K562 (cell line): ENCODE results near the gene PTP4A2. TPM values are rescaled to one million over a fixed set of nuclear protein-coding genes. Genes with fewer than 3 reads are reported as not detected.

ENCODE experiments used
- E2F1 ChIP-seq: sonication (generic); formaldehyde crosslinking; IDR thresholded peaks from 2 replicates; pipeline ENCODE4 v1.8.1; 2023; ENCODE audit warnings: mild to moderate bottlenecking, missing genetic modification reagents, moderate library complexity
- GMEB1 ChIP-seq: fragments of 250-450 bp; sonication (Bioruptor Pico); IDR thresholded peaks from 2 replicates; pipeline ENCODE4 v1.4.0; 2020; ENCODE audit warnings: mild to moderate bottlenecking
- HCFC1 ChIP-seq: IDR thresholded peaks from 2 replicates; pipeline ENCODE4 v1.6.1; 2012; ENCODE audit warnings: low read depth, low read length, improper control_type of control experiment
- KLF6 ChIP-seq: fragments of 250-450 bp; sonication (Bioruptor Pico); IDR thresholded peaks from 2 replicates; pipeline ENCODE4 v1.4.0; 2020; ENCODE audit warnings: mild to moderate bottlenecking, moderate library complexity, borderline replicate concordance
- MTA3 ChIP-seq: fragments of 450-650 bp; formaldehyde crosslinking; IDR thresholded peaks from 2 replicates; pipeline ENCODE4 v1.6.1; 2017; ENCODE audit warnings: mild to moderate bottlenecking, borderline replicate concordance
- SRF ChIP-seq, 2 experiments: fragments of 250-450, 450-650 bp in 1 of 2; sonication (Bioruptor Pico) in 1 of 2; sonication (generic) in 1 of 2; formaldehyde crosslinking; IDR thresholded peaks; 2 replicates each; pipeline versions ENCODE4 v1.5.0 to v1.5.1; 2020 to 2022; ENCODE audit warnings: mild to moderate bottlenecking in 1 of 2, missing genetic modification reagents in 1 of 2
- TCF3 ChIP-seq: sonication (generic); formaldehyde crosslinking; IDR thresholded peaks from 2 replicates; pipeline ENCODE4 v1.4.0; 2020; ENCODE audit warnings: mild to moderate bottlenecking, missing genetic modification reagents
- U2AF2 ChIP-seq: fragments of 200-400 bp; formaldehyde crosslinking; optimal IDR thresholded peaks from 2 replicates; pipeline ENCODE3; 2017; ENCODE audit warnings: low read depth, mild to moderate bottlenecking, low read length
- UBTF ChIP-seq, 2 experiments: IDR thresholded peaks; 2 replicates each; pipeline ENCODE4 v1.6.1; 2012; ENCODE audit warnings: improper control_type of control experiment in 2 of 2, low read depth in 2 of 2, low read length in 2 of 2, borderline replicate concordance in 1 of 2
- XRCC5 ChIP-seq: fragments of 200-400 bp; formaldehyde crosslinking; IDR thresholded peaks from 2 replicates; pipeline ENCODE4 v1.6.1; 2017; ENCODE audit warnings: low read depth, mild to moderate bottlenecking, low read length
- ZBTB11 ChIP-seq, 3 experiments: fragments of 200-800 bp in 1 of 3; fragments of 250-450 bp in 1 of 3; fragments of 450-650 bp in 1 of 3; sonication (Bioruptor Pico) in 1 of 3; sonication (Bioruptor generic) in 1 of 3; formaldehyde crosslinking in 1 of 3; IDR thresholded peaks; 2 replicates each; pipeline versions ENCODE4 v1.6.1 to v1.8.0; 2016 to 2022; ENCODE audit warnings: mild to moderate bottlenecking in 2 of 3, missing genetic modification characterization in 2 of 3, missing compliant biosample characterization in 1 of 3, moderate library complexity in 1 of 3
- ZNF133 ChIP-seq: fragments of 250-450 bp; sonication (Bioruptor Pico); IDR thresholded peaks from 2 replicates; pipeline ENCODE4 v1.4.0; 2020; ENCODE audit warnings: mild to moderate bottlenecking
- ZNF436 ChIP-seq: fragments of 250-450, 450-650 bp; sonication (Bioruptor Pico); formaldehyde crosslinking; IDR thresholded peaks from 2 replicates; pipeline ENCODE4 v1.7.0; 2020; ENCODE audit warnings: mild to moderate bottlenecking
- ZNF740 ChIP-seq, 3 experiments: fragments of 200-800 bp in 1 of 3; sonication (Bioruptor generic) in 1 of 3; sonication (generic) in 1 of 3; formaldehyde crosslinking in 1 of 3; IDR thresholded peaks; 2 replicates each; pipeline versions ENCODE4 v1.6.1 to v1.8.0; 2016 to 2022; ENCODE audit warnings: mild to moderate bottlenecking in 2 of 3, missing compliant biosample characterization in 2 of 3, missing genetic modification characterization in 2 of 3, missing genetic modification reagents in 1 of 3
- polyA plus RNA-seq, 8 experiments: library from polyadenylated mRNA; depleted of rRNA in 4 of 8; stranded (reverse) in 5 of 8; unstranded in 3 of 8; fragments of >200 nt; fragmentation: Nextera tagmentation in 2 of 8; fragmentation: Illumina TruSeq in 1 of 8; extraction: Ambion mirVana in 2 of 8; extraction: Trizol in 1 of 8; gene quantifications; 2 replicates each; pipeline versions ENCODE4 v1.2.1 to v1.2.3, GENCODE V29; 2011 to 2014; ENCODE audit warnings: inconsistent platforms in 1 of 8, missing spikeins in 1 of 8
- total RNA-seq, 7 experiments: library from RNA; depleted of rRNA in 6 of 7; stranded (reverse); fragments of >200 nt in 6 of 7; fragmentation: Illumina TruSeq in 2 of 7; extraction: Trizol in 2 of 7; gene quantifications; 2 replicates each; pipeline versions ENCODE4 v1.2.1 to v1.2.3, GENCODE V29; 2011 to 2021; ENCODE audit warnings: low replicate concordance in 1 of 7

PTP4A2 gene
- total and polyA plus RNA-seq, 9 of the 15 experiments (the other 6 are each of a cell fraction or from before 2014, with no cell fraction given) = 197 to 870 (median 480) TPM

- TF ChIP-seq TCF3 (CRISPR knock-in tag) = no peak; the same call in 1 of the 2 replicates
- peak; percentile 100 for TF ChIP-seq UBTF (IDR thresholded peaks at IDR 0.05; ENCODE audit: borderline replicate concordance in 1 of 2, low read depth in 2 of 2, low read length in 2 of 2)
- 0 out of 2 replicates have a peak, but pooled peaks have one; percentile 21 for TF ChIP-seq ZNF133 (CRISPR knock-in tag)
- no peak for TF ChIP-seq SRF (CRISPR knock-in tag; IDR thresholded peaks at IDR 0.05)
- no peak for TF ChIP-seq XRCC5
- TF ChIP-seq U2AF2 = no peak
- no peak for TF ChIP-seq E2F1 (CRISPR knock-in tag)
- TF ChIP-seq KLF6 (CRISPR knock-in tag) = peak; percentile 38; the same call in 1 of the 2 replicates
- peak in 1 of 3 experiments; percentile 49; a peak in 1 of 6 replicates for TF ChIP-seq ZBTB11 (CRISPR knock-in tag; IDR thresholded peaks at IDR 0.05)
- TF ChIP-seq MTA3 = peak; percentile 91
- TF ChIP-seq ZNF436 (CRISPR knock-in tag) = 0 out of 2 replicates have a peak, but pooled peaks have one; percentile 26
- TF ChIP-seq GMEB1 (CRISPR knock-in tag) = no peak
- TF ChIP-seq HCFC1 = 0 out of 2 replicates have a peak, but pooled peaks have one; percentile 24
- no peak for TF ChIP-seq ZNF740 (CRISPR knock-in tag; IDR thresholded peaks at IDR 0.05)
- no peak for TF ChIP-seq ZNF740 (tag; IDR thresholded peaks at IDR 0.05)
Observed at GRCh38 chr1:31955917-31956736, 18.0 kb upstream of the PTP4A2 start (continued).
